SK-N-SH (cell line): Measurements from ENCODE around the gene DSE. TPM values are rescaled to one million over a fixed set of nuclear protein-coding genes. Genes with fewer than 3 reads are reported as not detected.
A peak's percentile ranks its signal among the peaks of the same experiment; 100 is the strongest.

Experiments
- CTCF ChIA-PET: fragments of 300-600, 350-600 bp; formaldehyde crosslinking; extraction: SDS; loops from one replicate; lab custom pipeline; 2021; lab: Yijun Ruan, JAX
- POLR2A ChIA-PET: fragments of 350-600 bp; sonication (Branson Sonifier 250); formaldehyde crosslinking; extraction: SDS; loops from one replicate; lab custom pipeline; 2020; ENCODE audit warnings: antibody characterized with exemption, inconsistent platforms; lab: Yijun Ruan, JAX
- DNase-seq: peaks from one replicate; pipeline ENCODE4 v3.0.0; 2012
- H2AFZ ChIP-seq: fragments of 200-600 bp; sonication (generic); 2 replicates; pipeline ENCODE4 v1.8.1; 2016; ENCODE audit warnings: antibody characterized with exemption, mild to moderate bottlenecking, low read depth
- H3F3A ChIP-seq: fragments of 200-600 bp; sonication (generic); replicated peaks from 2 replicates; pipeline ENCODE3; 2016; ENCODE audit warnings: antibody characterized with exemption, mild to moderate bottlenecking; ENCODE audit not compliant: insufficient read depth
- H3K27ac ChIP-seq, 2 experiments: fragments of 200-500 bp in 1 of 2; fragments of 200-600 bp in 1 of 2; sonication (Bioruptor generic) in 1 of 2; sonication (generic), shearing (Covaris generic) in 1 of 2; 2 replicates each; pipeline versions ENCODE4 v1.5.1 to v1.6.1; 2014 to 2016; ENCODE audit warnings: low read depth in 2 of 2, inconsistent platforms in 1 of 2, low read length in 1 of 2, mild to moderate bottlenecking in 1 of 2, mixed read lengths in 1 of 2
- H3K27me3 ChIP-seq: fragments of 200-600 bp; sonication (generic), shearing (Covaris generic); 2 replicates; pipeline ENCODE4 v1.6.1; 2016; ENCODE audit warnings: mixed run types; ENCODE audit not compliant: insufficient read depth
- H3K36me3 ChIP-seq, 2 experiments: fragments of 200-500 bp in 1 of 2; fragments of 200-600 bp in 1 of 2; sonication (Bioruptor generic) in 1 of 2; sonication (generic) in 1 of 2; replicated peaks in 1 of 2; 2 replicates each; pipeline versions ENCODE3 to v1.5.1; 2014 to 2016; ENCODE audit warnings: low read length in 1 of 2, mild to moderate bottlenecking in 1 of 2; ENCODE audit not compliant: insufficient read depth in 2 of 2, control insufficient read depth in 1 of 2
- H3K4me1 ChIP-seq, 2 experiments: fragments of 200-500 bp in 1 of 2; fragments of 200-600 bp in 1 of 2; sonication (Bioruptor generic) in 1 of 2; sonication (generic), shearing (Covaris generic) in 1 of 2; 2 replicates each; pipeline versions ENCODE4 v1.5.1 to v1.6.1; 2014 to 2016; ENCODE audit warnings: low read depth in 1 of 2, low read length in 1 of 2, mixed run types in 1 of 2; ENCODE audit not compliant: insufficient read depth in 2 of 2, control insufficient read depth in 1 of 2
- H3K4me2 ChIP-seq: fragments of 200-600 bp; sonication (generic), shearing (Covaris generic); 2 replicates; pipeline ENCODE4 v1.6.1; 2017; ENCODE audit warnings: mixed run types
- H3K4me3 ChIP-seq, 2 experiments: fragments of 200-500 bp in 1 of 2; fragments of 200-600 bp in 1 of 2; sonication (Bioruptor generic) in 1 of 2; sonication (generic), shearing (Covaris generic) in 1 of 2; 2 replicates each; pipeline versions ENCODE4 v1.5.1 to v1.8.1; 2014 to 2016; ENCODE audit warnings: low read depth in 2 of 2, inconsistent platforms in 1 of 2, low read length in 1 of 2, mild to moderate bottlenecking in 1 of 2, mixed read lengths in 1 of 2, moderate library complexity in 1 of 2
- H3K79me2 ChIP-seq: fragments of 200-600 bp; sonication (generic); 2 replicates; pipeline ENCODE4 v1.8.1; 2017; ENCODE audit warnings: mild to moderate bottlenecking; ENCODE audit not compliant: insufficient read depth
- H3K9ac ChIP-seq: fragments of 200-600 bp; sonication (generic); 2 replicates; pipeline ENCODE4 v1.6.1; 2017; ENCODE audit warnings: mixed run types
- H3K9me2 ChIP-seq: fragments of 200-600 bp; sonication (generic); 2 replicates; pipeline ENCODE4 v1.6.1; 2017; ENCODE audit warnings: mixed run types
- H3K9me3 ChIP-seq: fragments of 200-600 bp; sonication (generic); 2 replicates; pipeline ENCODE4 v1.6.1; 2017; ENCODE audit warnings: mixed run types, mild to moderate bottlenecking, moderate library complexity
- H4K20me1 ChIP-seq: fragments of 200-600 bp; sonication (generic); 2 replicates; pipeline ENCODE4 v1.6.1; 2017; ENCODE audit warnings: mild to moderate bottlenecking, mixed run types; ENCODE audit not compliant: insufficient read depth
- ELF1 ChIP-seq: IDR thresholded peaks from 2 replicates; pipeline ENCODE4 v1.4.0; 2012
- FOSL2 ChIP-seq: IDR thresholded peaks from 2 replicates; pipeline ENCODE4 v1.4.0; 2012; ENCODE audit warnings: low read depth, mild to moderate bottlenecking, moderate library complexity, borderline replicate concordance
- FOXJ3 ChIP-seq: sonication (generic); formaldehyde crosslinking; IDR thresholded peaks from 2 replicates; pipeline ENCODE4 v1.5.1; 2020; ENCODE audit warnings: mild to moderate bottlenecking, missing genetic modification reagents
- GABPA ChIP-seq: IDR thresholded peaks from 2 replicates; pipeline ENCODE4 v1.4.0; 2012; ENCODE audit warnings: low read depth, mild to moderate bottlenecking
- IRF3 ChIP-seq: fragments of 150-350 bp; IDR thresholded peaks from 2 replicates; pipeline ENCODE4 v1.6.1; 2016; ENCODE audit warnings: mild to moderate bottlenecking, low read depth, low read length
- MEF2A ChIP-seq: IDR thresholded peaks from 2 replicates; pipeline ENCODE4 v1.4.0; 2012; ENCODE audit warnings: low read depth, borderline replicate concordance
- MXI1 ChIP-seq: IDR thresholded peaks from 2 replicates; pipeline ENCODE4 v1.6.1; 2012; ENCODE audit warnings: mild to moderate bottlenecking, low read depth, low read length, improper control_type of control experiment
- NFIC ChIP-seq: IDR thresholded peaks from 2 replicates; pipeline ENCODE4 v1.4.0; 2012; ENCODE audit warnings: borderline replicate concordance
- NRF1 ChIP-seq: IDR thresholded peaks from 2 replicates; pipeline ENCODE4 v1.6.1; 2012; ENCODE audit warnings: low read depth, mild to moderate bottlenecking, low read length
- POLR2AphosphoS5 ChIP-seq: IDR thresholded peaks from 2 replicates; pipeline ENCODE4 v1.6.1; 2012; ENCODE audit warnings: low read depth, low read length
- REST ChIP-seq: IDR thresholded peaks from 2 replicates; pipeline ENCODE4 v1.6.1; 2012; ENCODE audit warnings: mild to moderate bottlenecking, low read depth, low read length, moderate library complexity
- USF2 ChIP-seq: fragments of 150-350 bp; IDR thresholded peaks from 2 replicates; pipeline ENCODE4 v1.6.1; 2017; ENCODE audit warnings: antibody characterized with exemption, low read length, low read depth, borderline replicate concordance
- YY1 ChIP-seq: IDR thresholded peaks from 2 replicates; pipeline ENCODE4 v1.4.0; 2012; ENCODE audit warnings: low read depth, mild to moderate bottlenecking
- ZBTB33 ChIP-seq: IDR thresholded peaks from 2 replicates; pipeline ENCODE4 v1.4.0; 2012; ENCODE audit warnings: low read depth, borderline replicate concordance
- WGBS: methylation state at CpG from one replicate; pipeline ENCODE4 v1.1.6; 2017; ENCODE audit warnings: low lambda C conversion rate; 5-methylcytosine and 5-hydroxymethylcytosine counted together
- polyA plus RNA-seq, 3 experiments: library from polyadenylated mRNA; depleted of rRNA; stranded (reverse); fragments of >200 nt; gene quantifications; 2 replicates each; pipeline ENCODE4 v1.2.3, GENCODE V29; 2012

Gene DSE
- polyA plus RNA-seq, 1 of the 3 experiments (the other 2 are of a cell fraction) = 12.7 TPM

GRCh38 chr6:116446399-116446798, 75.7 kb downstream of the DSE start:
- TF ChIP-seq MEF2A (no peak), MXI1 (no peak), ZBTB33 (no peak), FOSL2 (no peak), FOXJ3 (CRISPR knock-in tag) (no peak), REST (no peak), YY1 (no peak), ELF1 (no peak), NRF1 (no peak), NFIC (no peak), GABPA (no peak), USF2 (no peak), IRF3 (no peak), POLR2AphosphoS5 (no peak)
- peaks cover 14% of the 10 kb centered on the region for H3F3A ChIP-seq
- H2AFZ ChIP-seq = no peak overlapping the region
- no peaks in the 10 kb centered on the region for H3K36me3 ChIP-seq
- 94% methylated on average over 1 of the region's 1 CpG for WGBS
- peaks cover 0 to 6% of the 10 kb centered on the region in 2 experiments; a peak in 3 of 4 replicates for H3K4me1 ChIP-seq
- H3K9ac ChIP-seq = no peak overlapping the region
- H4K20me1 ChIP-seq = no peaks in the 10 kb centered on the region
- H3K9me2 ChIP-seq = no peaks in the 10 kb centered on the region
- CTCF ChIA-PET = interaction anchor here (0.7 to 4.3 kb wide), 2 partner anchors 14 to 159 kb away, joined by 5 to 19 read pairs; no protein-coding TSS in a partner anchor
- H3K79me2 ChIP-seq = no peaks in the 10 kb centered on the region
- H3K9me3 ChIP-seq = no peaks in the 10 kb centered on the region
- H3K4me2 ChIP-seq = no peak overlapping the region
- H3K27me3 ChIP-seq = no peaks in the 10 kb centered on the region
- H3K27ac ChIP-seq = peak overlapping the region in 1 of 2 experiments; percentile 63; a peak in 2 of 4 replicates
- POLR2A ChIA-PET = no interaction called here
- H3K4me3 ChIP-seq = no peak overlapping the region
- DNase-seq = no peak
